K562 (cell line): ENCODE measurements around the gene GPX7. TPM values are rescaled to one million over a fixed set of nuclear protein-coding genes. Genes with fewer than 3 reads are reported as not detected.

Experiments
- polyA plus RNA-seq, 8 experiments: library from polyadenylated mRNA; depleted of rRNA in 4 of 8; stranded (reverse) in 5 of 8; unstranded in 3 of 8; fragments of >200 nt; fragmentation: Nextera tagmentation in 2 of 8; fragmentation: Illumina TruSeq in 1 of 8; extraction: Ambion mirVana in 2 of 8; extraction: Trizol in 1 of 8; gene quantifications; 2 replicates each; pipeline versions ENCODE4 v1.2.1 to v1.2.3, GENCODE V29; 2011 to 2014; ENCODE audit warnings: inconsistent platforms in 1 of 8, missing spikeins in 1 of 8
- total RNA-seq, 7 experiments: library from RNA; depleted of rRNA in 6 of 7; stranded (reverse); fragments of >200 nt in 6 of 7; fragmentation: Illumina TruSeq in 2 of 7; extraction: Trizol in 2 of 7; gene quantifications; 2 replicates each; pipeline versions ENCODE4 v1.2.1 to v1.2.3, GENCODE V29; 2011 to 2021; ENCODE audit warnings: low replicate concordance in 1 of 7

The GPX7 gene
- total and polyA plus RNA-seq, 9 of the 15 experiments (the other 6 are each of a cell fraction or from before 2014, with no cell fraction given): 0.08 TPM; not detected in 8

Other genes with a start within 250 kb of the GPX7 start
Only the 7 nearest of the 8 such genes appear.
- 25.5 and 29.7 TPM in 2 replicates for gene CC2D1B, start 236.2 kb upstream of the GPX7 start, total RNA-seq (2014; rRNA removed)
- 19.4 and 20.2 TPM in 2 replicates for gene CC2D1B, start 236.2 kb upstream of the GPX7 start, total RNA-seq (2014; rRNA removed; fragmentation: Illumina TruSeq; extraction: Trizol)
- gene CC2D1B, start 236.2 kb upstream of the GPX7 start, total RNA-seq (2015; rRNA removed; fragmentation: Illumina TruSeq; extraction: Trizol): 25.3 and 28.6 TPM in 2 replicates
- 27.7 and 33.6 TPM in 2 replicates for gene CC2D1B, start 236.2 kb upstream of the GPX7 start, total RNA-seq (2021)
- 12.6 and 18.9 TPM in 2 replicates for gene CC2D1B, start 236.2 kb upstream of the GPX7 start, polyA plus RNA-seq (2011; rRNA removed)
- 21.1 and 25.8 TPM in 2 replicates for gene CC2D1B, start 236.2 kb upstream of the GPX7 start, polyA plus RNA-seq (2014; fragmentation: Illumina TruSeq; extraction: Trizol)
- gene CC2D1B, start 236.2 kb upstream of the GPX7 start, polyA plus RNA-seq (2014; fragmentation: Nextera tagmentation; extraction: Ambion mirVana): 1 to 10 TPM; 1.2 to 1.5 TPM
- 22.7 and 25.6 TPM in 2 replicates for gene CC2D1B, start 236.2 kb upstream of the GPX7 start, polyA plus RNA-seq (2014; rRNA removed)
- 70.5 and 74.5 TPM in 2 replicates for gene ORC1, start 197.9 kb upstream of the GPX7 start, total RNA-seq (2014; rRNA removed)
- 66.7 and 69.9 TPM in 2 replicates for gene ORC1, start 197.9 kb upstream of the GPX7 start, total RNA-seq (2014; rRNA removed; fragmentation: Illumina TruSeq; extraction: Trizol)
- gene ORC1, start 197.9 kb upstream of the GPX7 start, total RNA-seq (2015; rRNA removed; fragmentation: Illumina TruSeq; extraction: Trizol): 66.6 and 69.7 TPM in 2 replicates
- 65.8 and 72.0 TPM in 2 replicates for gene ORC1, start 197.9 kb upstream of the GPX7 start, total RNA-seq (2021)
- 80.7 and 91.8 TPM in 2 replicates for gene ORC1, start 197.9 kb upstream of the GPX7 start, polyA plus RNA-seq (2011; rRNA removed)
- 82.6 and 91.6 TPM in 2 replicates for gene ORC1, start 197.9 kb upstream of the GPX7 start, polyA plus RNA-seq (2014; fragmentation: Illumina TruSeq; extraction: Trizol)
- 10 to 100 TPM; 26.4 to 46.9 TPM for gene ORC1, start 197.9 kb upstream of the GPX7 start, polyA plus RNA-seq (2014; fragmentation: Nextera tagmentation; extraction: Ambion mirVana)
- 61.7 and 63.5 TPM in 2 replicates for gene ORC1, start 197.9 kb upstream of the GPX7 start, polyA plus RNA-seq (2014; rRNA removed)
- gene PRPF38A, start 197.8 kb upstream of the GPX7 start, total RNA-seq (2014; rRNA removed): 53.6 and 64.4 TPM in 2 replicates
- 67.5 and 71.8 TPM in 2 replicates for gene PRPF38A, start 197.8 kb upstream of the GPX7 start, total RNA-seq (2014; rRNA removed; fragmentation: Illumina TruSeq; extraction: Trizol)
- gene PRPF38A, start 197.8 kb upstream of the GPX7 start, total RNA-seq (2015; rRNA removed; fragmentation: Illumina TruSeq; extraction: Trizol): 51.0 and 58.7 TPM in 2 replicates
- 115 and 122 TPM in 2 replicates for gene PRPF38A, start 197.8 kb upstream of the GPX7 start, total RNA-seq (2021)
- 89.2 and 108 TPM in 2 replicates for gene PRPF38A, start 197.8 kb upstream of the GPX7 start, polyA plus RNA-seq (2011; rRNA removed)
- 120 and 133 TPM in 2 replicates for gene PRPF38A, start 197.8 kb upstream of the GPX7 start, polyA plus RNA-seq (2014; fragmentation: Illumina TruSeq; extraction: Trizol)
- gene PRPF38A, start 197.8 kb upstream of the GPX7 start, polyA plus RNA-seq (2014; fragmentation: Nextera tagmentation; extraction: Ambion mirVana): 100 to 1,000 TPM; 126 to 198 TPM
- 54.8 and 58.6 TPM in 2 replicates for gene PRPF38A, start 197.8 kb upstream of the GPX7 start, polyA plus RNA-seq (2014; rRNA removed)
- gene TUT4, start 49.3 kb upstream of the GPX7 start, total RNA-seq (2014; rRNA removed): 35.5 and 55.5 TPM in 2 replicates
- gene TUT4, start 49.3 kb upstream of the GPX7 start, total RNA-seq (2014; rRNA removed; fragmentation: Illumina TruSeq; extraction: Trizol): 41.9 and 44.2 TPM in 2 replicates
- 36.7 and 37.2 TPM in 2 replicates for gene TUT4, start 49.3 kb upstream of the GPX7 start, total RNA-seq (2015; rRNA removed; fragmentation: Illumina TruSeq; extraction: Trizol)
- gene TUT4, start 49.3 kb upstream of the GPX7 start, total RNA-seq (2021): 38.7 and 39.3 TPM in 2 replicates
- 24.6 and 52.8 TPM in 2 replicates for gene TUT4, start 49.3 kb upstream of the GPX7 start, polyA plus RNA-seq (2011; rRNA removed)
- 49.3 and 53.5 TPM in 2 replicates for gene TUT4, start 49.3 kb upstream of the GPX7 start, polyA plus RNA-seq (2014; fragmentation: Illumina TruSeq; extraction: Trizol)
- 10 to 100 TPM; 15.8 to 21.3 TPM for gene TUT4, start 49.3 kb upstream of the GPX7 start, polyA plus RNA-seq (2014; fragmentation: Nextera tagmentation; extraction: Ambion mirVana)
- gene TUT4, start 49.3 kb upstream of the GPX7 start, polyA plus RNA-seq (2014; rRNA removed): 40.8 and 42.4 TPM in 2 replicates
- not detected in 2 replicates for gene SHISAL2A, start 30.8 kb downstream of the GPX7 start, total RNA-seq (2014; rRNA removed)
- gene SHISAL2A, start 30.8 kb downstream of the GPX7 start, total RNA-seq (2014; rRNA removed; fragmentation: Illumina TruSeq; extraction: Trizol): not detected in 2 replicates
- not detected in 2 replicates for gene SHISAL2A, start 30.8 kb downstream of the GPX7 start, total RNA-seq (2015; rRNA removed; fragmentation: Illumina TruSeq; extraction: Trizol)
- 0.11 TPM in 1 of 2 replicates, not detected in the other for gene SHISAL2A, start 30.8 kb downstream of the GPX7 start, total RNA-seq (2021)
- not detected in 2 replicates for gene SHISAL2A, start 30.8 kb downstream of the GPX7 start, polyA plus RNA-seq (2011; rRNA removed)
- not detected in 2 replicates for gene SHISAL2A, start 30.8 kb downstream of the GPX7 start, polyA plus RNA-seq (2014; fragmentation: Illumina TruSeq; extraction: Trizol)
- not detected for gene SHISAL2A, start 30.8 kb downstream of the GPX7 start, polyA plus RNA-seq (2014; fragmentation: Nextera tagmentation; extraction: Ambion mirVana)
- gene SHISAL2A, start 30.8 kb downstream of the GPX7 start, polyA plus RNA-seq (2014; rRNA removed): not detected in 2 replicates
- gene COA7, start 96.0 kb downstream of the GPX7 start, total RNA-seq (2014; rRNA removed): 19.4 and 22.9 TPM in 2 replicates
- gene COA7, start 96.0 kb downstream of the GPX7 start, total RNA-seq (2014; rRNA removed; fragmentation: Illumina TruSeq; extraction: Trizol): 48.8 and 50.2 TPM in 2 replicates
- gene COA7, start 96.0 kb downstream of the GPX7 start, total RNA-seq (2015; rRNA removed; fragmentation: Illumina TruSeq; extraction: Trizol): 50.6 and 53.9 TPM in 2 replicates
- 59.3 and 61.3 TPM in 2 replicates for gene COA7, start 96.0 kb downstream of the GPX7 start, total RNA-seq (2021)
- gene COA7, start 96.0 kb downstream of the GPX7 start, polyA plus RNA-seq (2011; rRNA removed): 42.7 and 51.0 TPM in 2 replicates
- 37.3 and 45.9 TPM in 2 replicates for gene COA7, start 96.0 kb downstream of the GPX7 start, polyA plus RNA-seq (2014; fragmentation: Illumina TruSeq; extraction: Trizol)
- 10 to 100 TPM; 59.6 to 82.8 TPM for gene COA7, start 96.0 kb downstream of the GPX7 start, polyA plus RNA-seq (2014; fragmentation: Nextera tagmentation; extraction: Ambion mirVana)
- 34.2 and 43.7 TPM in 2 replicates for gene COA7, start 96.0 kb downstream of the GPX7 start, polyA plus RNA-seq (2014; rRNA removed)
- gene ZYG11B, start 124.1 kb downstream of the GPX7 start, total RNA-seq (2014; rRNA removed): 12.2 and 15.7 TPM in 2 replicates
- 22.2 and 24.5 TPM in 2 replicates for gene ZYG11B, start 124.1 kb downstream of the GPX7 start, total RNA-seq (2014; rRNA removed; fragmentation: Illumina TruSeq; extraction: Trizol)
- 18.7 and 21.0 TPM in 2 replicates for gene ZYG11B, start 124.1 kb downstream of the GPX7 start, total RNA-seq (2015; rRNA removed; fragmentation: Illumina TruSeq; extraction: Trizol)
- gene ZYG11B, start 124.1 kb downstream of the GPX7 start, total RNA-seq (2021): 19.7 and 20.4 TPM in 2 replicates
- 18.1 and 18.4 TPM in 2 replicates for gene ZYG11B, start 124.1 kb downstream of the GPX7 start, polyA plus RNA-seq (2011; rRNA removed)
- gene ZYG11B, start 124.1 kb downstream of the GPX7 start, polyA plus RNA-seq (2014; fragmentation: Illumina TruSeq; extraction: Trizol): 8.5 and 9.2 TPM in 2 replicates
- gene ZYG11B, start 124.1 kb downstream of the GPX7 start, polyA plus RNA-seq (2014; fragmentation: Nextera tagmentation; extraction: Ambion mirVana): 1 to 10 TPM; 4.9 to 6.1 TPM
- gene ZYG11B, start 124.1 kb downstream of the GPX7 start, polyA plus RNA-seq (2014; rRNA removed): 7.9 and 8.8 TPM in 2 replicates